OCI-LY3 (cell line): ENCODE data around the gene CERCAM.

ENCODE experiments used
- H2AFZ ChIP-seq: fragments of 200-600, 300-600 bp; shearing (Covaris generic); 2 replicates; pipeline ENCODE4 v1.6.0; 2014; ENCODE audit warnings: antibody characterized with exemption, low read depth, low read length
- H3K27ac ChIP-seq: fragments of 200-600, 300-600 bp; sonication (generic); 2 replicates; pipeline ENCODE4 v1.5.1; 2014; ENCODE audit warnings: mild to moderate bottlenecking, low read length, moderate library complexity, mixed read lengths
- H3K27me3 ChIP-seq: fragments of 200-600, 300-600 bp; sonication (generic); 2 replicates; pipeline ENCODE4 v1.6.1; 2014; ENCODE audit warnings: low read depth, low read length, mixed read lengths
- H3K36me3 ChIP-seq: fragments of 200-600, 300-600 bp; sonication (generic); replicated peaks from 2 replicates; pipeline ENCODE3; 2014; ENCODE audit warnings: low read depth, low read length, mixed read lengths
- H3K4me1 ChIP-seq: fragments of 300-600, 200-600 bp; sonication (generic); 2 replicates; pipeline ENCODE4 v1.6.1; 2014; ENCODE audit warnings: low read length, mixed read lengths
- H3K4me2 ChIP-seq: fragments of 200-600, 300-600 bp; sonication (generic); 2 replicates; pipeline ENCODE4 v1.6.1; 2014; ENCODE audit warnings: low read length, mixed read lengths
- H3K4me3 ChIP-seq: fragments of 300-600, 200-600 bp; sonication (generic); 2 replicates; pipeline ENCODE4 v1.5.1; 2014; ENCODE audit warnings: antibody characterized with exemption, mild to moderate bottlenecking, low read length, moderate library complexity
- H3K79me2 ChIP-seq: fragments of 300-600, 200-600 bp; shearing (Covaris generic); 2 replicates; pipeline ENCODE4 v1.6.1; 2014; ENCODE audit warnings: mild to moderate bottlenecking, low read length, mixed read lengths
- H3K9ac ChIP-seq: fragments of 300-600, 200-600 bp; shearing (Covaris generic); 2 replicates; pipeline ENCODE4 v1.6.0; 2014; ENCODE audit warnings: mild to moderate bottlenecking, low read length, moderate library complexity
- H3K9me3 ChIP-seq: fragments of 200-600, 300-600 bp; shearing (Covaris generic); 2 replicates; pipeline ENCODE4 v1.6.1; 2014; ENCODE audit warnings: low read length, mixed read lengths; ENCODE audit not compliant: insufficient read depth
- H4K20me1 ChIP-seq: fragments of 200-600, 300-600 bp; sonication (generic); 2 replicates; pipeline ENCODE4 v1.6.1; 2016; ENCODE audit warnings: low read length, mixed read lengths; ENCODE audit not compliant: insufficient read depth
- CTCF ChIP-seq: fragments of 200-600, 300-600 bp; sonication (generic); IDR thresholded peaks from 2 replicates; pipeline ENCODE4 v1.5.1; 2014; ENCODE audit warnings: antibody characterized with exemption, low read length, low read depth
- EZH2phosphoT487 ChIP-seq: fragments of 200-600 bp; shearing (Covaris generic); IDR thresholded peaks from 2 replicates; pipeline ENCODE4 v1.6.1; 2018; ENCODE audit warnings: antibody characterized with exemption, mixed run types, low read depth

The CERCAM gene

GRCh38 chr9:128393970-128394369 is 26.7 kb upstream of the CERCAM start:
- TF ChIP-seq CTCF (no peak), EZH2phosphoT487 (no peak)
- Histone ChIP-seq H3K27ac (no peak overlapping the region), H3K27me3 (no peaks in the 10 kb centered on the region), H3K9me3 (no peaks in the 10 kb centered on the region), H3K4me2 (no peak overlapping the region), H2AFZ (no peak overlapping the region), H3K36me3 (peaks cover 9% of the 10 kb centered on the region), H3K79me2 (no peaks in the 10 kb centered on the region), H3K9ac (no peak overlapping the region), H3K4me1 (no peaks in the 10 kb centered on the region), H3K4me3 (no peak overlapping the region), H4K20me1 (no peaks in the 10 kb centered on the region)

GRCh38 chr9:128394379-128395168 is 26.1 kb upstream of the CERCAM start:
- Histone ChIP-seq H3K9ac (no peak overlapping the region), H3K4me3 (no peak overlapping the region), H3K79me2 (no peaks in the 10 kb centered on the region), H4K20me1 (no peaks in the 10 kb centered on the region), H2AFZ (no peak overlapping the region), H3K27ac (no peak overlapping the region), H3K4me2 (no peak overlapping the region), H3K9me3 (no peaks in the 10 kb centered on the region), H3K36me3 (peaks cover 4% of the 10 kb centered on the region), H3K4me1 (no peaks in the 10 kb centered on the region), H3K27me3 (no peaks in the 10 kb centered on the region)
- no peak for TF ChIP-seq EZH2phosphoT487
- no peak for TF ChIP-seq CTCF

- H3K9ac ChIP-seq = no peak overlapping the region
- H3K4me2 ChIP-seq = no peak overlapping the region
- no peaks in the 10 kb centered on the region for H4K20me1 ChIP-seq
- H3K4me1 ChIP-seq = no peaks in the 10 kb centered on the region
- H3K79me2 ChIP-seq = no peaks in the 10 kb centered on the region
- H3K27me3 ChIP-seq = no peaks in the 10 kb centered on the region
- H3K4me3 ChIP-seq = no peak overlapping the region
- H3K27ac ChIP-seq = no peak overlapping the region
- H3K9me3 ChIP-seq = no peaks in the 10 kb centered on the region
- TF ChIP-seq CTCF (no peak), EZH2phosphoT487 (no peak)
- H2AFZ ChIP-seq = no peak overlapping the region
- H3K36me3 ChIP-seq = peaks cover 3% of the 10 kb centered on the region
Measured at GRCh38 chr9:128396970-128397613, 23.6 kb upstream of the CERCAM start.

- Histone ChIP-seq H2AFZ (no peak overlapping the region), H3K4me2 (no peak overlapping the region), H3K27ac (no peak overlapping the region), H3K4me1 (no peaks in the 10 kb centered on the region), H3K9ac (no peak overlapping the region), H3K27me3 (no peaks in the 10 kb centered on the region), H3K9me3 (no peaks in the 10 kb centered on the region), H3K79me2 (no peaks in the 10 kb centered on the region), H3K36me3 (no peaks in the 10 kb centered on the region), H3K4me3 (no peak overlapping the region), H4K20me1 (no peaks in the 10 kb centered on the region)
- TF ChIP-seq CTCF (no peak), EZH2phosphoT487 (no peak)
Measured at GRCh38 chr9:128397831-128398230, 22.8 kb upstream of the CERCAM start.
